GM23338 (cell line): ENCODE measurements around the gene PLA2G5. TPM values are rescaled to one million over a fixed set of nuclear protein-coding genes. Genes with fewer than 3 reads are reported as not detected.

Experiments used
- ATAC-seq: fragments of 200-7000 bp; cut with Tn5 transposase; 3 replicates; pipeline ENCODE4 v1.9.1; 2020
- DNase-seq: peaks from one replicate; pipeline ENCODE4 v3.0.0-alpha.2; 2015; ENCODE audit warnings: low spot score
- H2AFZ ChIP-seq: fragments of 200-600 bp; sonication (generic); 2 replicates; pipeline ENCODE4 v1.8.0; 2016; ENCODE audit warnings: antibody characterized with exemption, mild to moderate bottlenecking, moderate library complexity
- H3F3A ChIP-seq: fragments of 200-600 bp; sonication (generic); replicated peaks from 2 replicates; pipeline ENCODE4 v1.8.0; 2017; ENCODE audit warnings: antibody characterized with exemption, mixed run types, low read depth
- H3K27ac ChIP-seq: fragments of 200-600 bp; sonication (generic); 2 replicates; pipeline ENCODE4 v1.6.1; 2016; ENCODE audit warnings: low read depth
- H3K27me3 ChIP-seq: fragments of 200-600 bp; sonication (generic); 2 replicates; pipeline ENCODE4 v1.8.0; 2016; ENCODE audit warnings: mild to moderate bottlenecking, mixed run types, moderate library complexity; ENCODE audit not compliant: insufficient read depth
- H3K36me3 ChIP-seq: fragments of 200-600 bp; sonication (generic); 2 replicates; pipeline ENCODE4 v1.8.0; 2016; ENCODE audit warnings: mild to moderate bottlenecking; ENCODE audit not compliant: insufficient read depth
- H3K4me1 ChIP-seq: fragments of 200-600 bp; sonication (generic); 2 replicates; pipeline ENCODE4 v1.8.0; 2016; ENCODE audit warnings: mild to moderate bottlenecking, moderate library complexity; ENCODE audit not compliant: insufficient read depth
- H3K4me2 ChIP-seq: fragments of 200-600 bp; sonication (generic); 2 replicates; pipeline ENCODE4 v1.7.1; 2017; ENCODE audit warnings: mixed run types
- H3K4me3 ChIP-seq: fragments of 200-600 bp; sonication (generic); 2 replicates; pipeline ENCODE4 v1.6.1; 2016; ENCODE audit warnings: mixed run types
- H3K79me2 ChIP-seq: fragments of 200-600 bp; sonication (generic); replicated peaks from 2 replicates; pipeline ENCODE4 v1.8.0; 2017; ENCODE audit warnings: mild to moderate bottlenecking; ENCODE audit not compliant: insufficient read depth
- H3K9me2 ChIP-seq: fragments of 200-600 bp; sonication (generic); 2 replicates; pipeline ENCODE4 v1.8.0; 2017; ENCODE audit not compliant: insufficient read depth
- H4K20me1 ChIP-seq: fragments of 200-600 bp; sonication (generic); replicated peaks from 2 replicates; pipeline ENCODE4 v1.8.0; 2017; ENCODE audit warnings: mild to moderate bottlenecking; ENCODE audit not compliant: insufficient read depth
- H3K27ac Mint-ChIP-seq: 2 replicates; pipeline ENCODE4 v1.8.0; 2020; ENCODE audit warnings: inconsistent platforms, mild to moderate bottlenecking, moderate library complexity, mixed read lengths
- H3K27me3 Mint-ChIP-seq: 3 replicates; pipeline ENCODE4 v1.8.0; 2022; ENCODE audit warnings: low read depth, mild to moderate bottlenecking, moderate library complexity, mixed read lengths, inconsistent platforms; ENCODE audit not compliant: insufficient read depth, poor library complexity
- H3K36me3 Mint-ChIP-seq: 3 replicates; pipeline ENCODE4 v1.8.0; 2021; ENCODE audit warnings: low read depth, mild to moderate bottlenecking, inconsistent platforms, moderate library complexity, mixed read lengths
- H3K4me1 Mint-ChIP-seq: 3 replicates; pipeline ENCODE4 v1.8.0; 2020; ENCODE audit warnings: mild to moderate bottlenecking, inconsistent platforms, mixed read lengths
- H3K4me3 Mint-ChIP-seq: 3 replicates; pipeline ENCODE4 v1.8.0; 2021; ENCODE audit warnings: moderate library complexity, mild to moderate bottlenecking, inconsistent platforms, mixed read lengths
- H3K9me3 Mint-ChIP-seq: 3 replicates; pipeline ENCODE4 v1.8.0; 2020; ENCODE audit warnings: moderate library complexity, mild to moderate bottlenecking, inconsistent platforms, mixed read lengths
- CREB1 ChIP-seq: fragments of 250-450 bp; sonication (Bioruptor Pico); IDR thresholded peaks from 2 replicates; pipeline ENCODE4 v1.5.0; 2020; ENCODE audit warnings: low read depth, mild to moderate bottlenecking, moderate library complexity
- EZH2 ChIP-seq: fragments of 200-600 bp; sonication (generic); IDR thresholded peaks from one replicate; pipeline ENCODE4 v1.8.0; 2017; ENCODE audit warnings: antibody characterized with exemption, mild to moderate bottlenecking, low read depth; ENCODE audit not compliant: unreplicated experiment
- EZH2phosphoT487 ChIP-seq: fragments of 200-600 bp; sonication (generic); IDR thresholded peaks from one replicate; pipeline ENCODE4 v1.8.1; 2018; ENCODE audit warnings: antibody characterized with exemption; ENCODE audit not compliant: unreplicated experiment
- JUNB ChIP-seq: IDR thresholded peaks from one replicate; pipeline ENCODE4 v1.6.1; 2016; ENCODE audit warnings: antibody characterized with exemption; ENCODE audit not compliant: unreplicated experiment
- NANOG ChIP-seq: IDR thresholded peaks from 2 replicates; pipeline ENCODE4 v1.6.1; 2016; ENCODE audit warnings: antibody characterized with exemption, borderline replicate concordance
- STAT1 ChIP-seq: IDR thresholded peaks from one replicate; pipeline ENCODE4 v1.6.1; 2016; ENCODE audit warnings: antibody characterized with exemption; ENCODE audit not compliant: unreplicated experiment
- ZNF114 ChIP-seq: fragments of 250-450 bp; sonication (Bioruptor Pico); IDR thresholded peaks from 2 replicates; pipeline ENCODE4 v1.5.0; 2020; ENCODE audit warnings: mild to moderate bottlenecking, moderate library complexity
- ZNF331 ChIP-seq: fragments of 250-450 bp; sonication (Bioruptor Pico); IDR thresholded peaks from 2 replicates; pipeline ENCODE4 v1.5.0; 2020; ENCODE audit warnings: low read depth, mild to moderate bottlenecking, moderate library complexity
- polyA plus RNA-seq: library from polyadenylated mRNA; unstranded; fragments of >200 nt; fragmentation: Nextera tagmentation; extraction: Ambion mirVana; gene quantifications from 2 replicates; pipeline ENCODE4 v1.2.1, GENCODE V29; 2016
- total RNA-seq: library from RNA; depleted of rRNA; stranded (reverse); fragments of >200 nt; shearing (Covaris generic); gene quantifications from 2 replicates; pipeline ENCODE4 v1.2.3, GENCODE V29; 2014
- TF ChIP-seq, protein P1 (sequence below), 2 experiments: fragments of 200-600 bp in 1 of 2; sonication (generic) in 1 of 2; conservative IDR thresholded peaks; 2 replicates each; pipeline versions ENCODE4 v1.5.1 to v1.6.1; 2016 to 2017; ENCODE audit warnings: antibody characterized with exemption in 2 of 2, low read depth in 2 of 2, mild to moderate bottlenecking in 2 of 2, moderate library complexity in 1 of 2
- TF ChIP-seq, protein P2 (sequence below): IDR thresholded peaks from one replicate; pipeline ENCODE4 v1.6.1; 2018; ENCODE audit warnings: antibody characterized with exemption; ENCODE audit not compliant: unreplicated experiment
- TF ChIP-seq, protein P3 (sequence below): fragments of 250-450 bp; sonication (Bioruptor Pico); IDR thresholded peaks from 2 replicates; pipeline ENCODE4 v1.5.0; 2020; ENCODE audit warnings: mild to moderate bottlenecking, moderate library complexity
- TF ChIP-seq, protein P4 (sequence below): IDR thresholded peaks from 2 replicates; pipeline ENCODE4 v1.6.1; 2016; ENCODE audit warnings: antibody characterized with exemption

PLA2G5 gene
- total and polyA plus RNA-seq, 2 experiments from 2014 or later: not detected

DNA sequence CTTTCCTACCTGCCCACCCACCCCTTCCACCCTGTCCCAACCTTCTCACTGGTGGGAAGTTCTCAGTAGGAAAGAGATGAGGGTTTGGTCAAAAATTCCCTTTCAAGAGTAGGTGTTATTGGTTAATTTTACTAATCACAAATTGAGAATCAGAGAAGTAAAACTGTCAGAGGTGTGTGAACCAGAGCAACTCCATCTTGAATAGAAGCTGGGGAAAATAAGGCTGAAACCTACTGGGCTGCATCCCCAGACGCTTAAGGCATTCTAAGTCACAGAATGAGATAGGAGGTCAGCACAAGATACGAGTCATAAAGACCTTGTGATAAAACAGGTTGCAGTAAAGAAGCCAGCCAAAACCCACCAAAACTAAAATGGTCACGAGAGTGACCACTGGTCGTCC is 37.8 kb downstream of the PLA2G5 start:
- Histone ChIP-seq H3K9me2 (no peaks in the 10 kb centered on the region; the same call in 1 of the 2 replicates), H2AFZ (no peak overlapping the region), H3K27me3 (no peaks in the 10 kb centered on the region), H3K27ac (no peak overlapping the region), H3F3A (no peaks in the 10 kb centered on the region), H3K4me2 (no peak overlapping the region), H4K20me1 (no peaks in the 10 kb centered on the region), H3K36me3 (no peaks in the 10 kb centered on the region), H3K4me1 (no peaks in the 10 kb centered on the region; the same call in 1 of the 2 replicates), H3K4me3 (no peak overlapping the region), H3K79me2 (no peaks in the 10 kb centered on the region)
- H3K4me3 Mint-ChIP-seq: no peak overlapping the region
- H3K36me3 Mint-ChIP-seq: peaks cover 9% of the 10 kb centered on the region; the same call in 2 of the 3 replicates
- no peak overlapping the region for H3K27ac Mint-ChIP-seq
- TF ChIP-seq, protein P1, sequence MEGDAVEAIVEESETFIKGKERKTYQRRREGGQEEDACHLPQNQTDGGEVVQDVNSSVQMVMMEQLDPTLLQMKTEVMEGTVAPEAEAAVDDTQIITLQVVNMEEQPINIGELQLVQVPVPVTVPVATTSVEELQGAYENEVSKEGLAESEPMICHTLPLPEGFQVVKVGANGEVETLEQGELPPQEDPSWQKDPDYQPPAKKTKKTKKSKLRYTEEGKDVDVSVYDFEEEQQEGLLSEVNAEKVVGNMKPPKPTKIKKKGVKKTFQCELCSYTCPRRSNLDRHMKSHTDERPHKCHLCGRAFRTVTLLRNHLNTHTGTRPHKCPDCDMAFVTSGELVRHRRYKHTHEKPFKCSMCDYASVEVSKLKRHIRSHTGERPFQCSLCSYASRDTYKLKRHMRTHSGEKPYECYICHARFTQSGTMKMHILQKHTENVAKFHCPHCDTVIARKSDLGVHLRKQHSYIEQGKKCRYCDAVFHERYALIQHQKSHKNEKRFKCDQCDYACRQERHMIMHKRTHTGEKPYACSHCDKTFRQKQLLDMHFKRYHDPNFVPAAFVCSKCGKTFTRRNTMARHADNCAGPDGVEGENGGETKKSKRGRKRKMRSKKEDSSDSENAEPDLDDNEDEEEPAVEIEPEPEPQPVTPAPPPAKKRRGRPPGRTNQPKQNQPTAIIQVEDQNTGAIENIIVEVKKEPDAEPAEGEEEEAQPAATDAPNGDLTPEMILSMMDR (conservative IDR thresholded peaks at IDR 0.05; ENCODE audit: low read depth in 2 of 2): no peak
- TF ChIP-seq CREB1 (CRISPR knock-in tag): no peak
- TF ChIP-seq, protein P2, sequence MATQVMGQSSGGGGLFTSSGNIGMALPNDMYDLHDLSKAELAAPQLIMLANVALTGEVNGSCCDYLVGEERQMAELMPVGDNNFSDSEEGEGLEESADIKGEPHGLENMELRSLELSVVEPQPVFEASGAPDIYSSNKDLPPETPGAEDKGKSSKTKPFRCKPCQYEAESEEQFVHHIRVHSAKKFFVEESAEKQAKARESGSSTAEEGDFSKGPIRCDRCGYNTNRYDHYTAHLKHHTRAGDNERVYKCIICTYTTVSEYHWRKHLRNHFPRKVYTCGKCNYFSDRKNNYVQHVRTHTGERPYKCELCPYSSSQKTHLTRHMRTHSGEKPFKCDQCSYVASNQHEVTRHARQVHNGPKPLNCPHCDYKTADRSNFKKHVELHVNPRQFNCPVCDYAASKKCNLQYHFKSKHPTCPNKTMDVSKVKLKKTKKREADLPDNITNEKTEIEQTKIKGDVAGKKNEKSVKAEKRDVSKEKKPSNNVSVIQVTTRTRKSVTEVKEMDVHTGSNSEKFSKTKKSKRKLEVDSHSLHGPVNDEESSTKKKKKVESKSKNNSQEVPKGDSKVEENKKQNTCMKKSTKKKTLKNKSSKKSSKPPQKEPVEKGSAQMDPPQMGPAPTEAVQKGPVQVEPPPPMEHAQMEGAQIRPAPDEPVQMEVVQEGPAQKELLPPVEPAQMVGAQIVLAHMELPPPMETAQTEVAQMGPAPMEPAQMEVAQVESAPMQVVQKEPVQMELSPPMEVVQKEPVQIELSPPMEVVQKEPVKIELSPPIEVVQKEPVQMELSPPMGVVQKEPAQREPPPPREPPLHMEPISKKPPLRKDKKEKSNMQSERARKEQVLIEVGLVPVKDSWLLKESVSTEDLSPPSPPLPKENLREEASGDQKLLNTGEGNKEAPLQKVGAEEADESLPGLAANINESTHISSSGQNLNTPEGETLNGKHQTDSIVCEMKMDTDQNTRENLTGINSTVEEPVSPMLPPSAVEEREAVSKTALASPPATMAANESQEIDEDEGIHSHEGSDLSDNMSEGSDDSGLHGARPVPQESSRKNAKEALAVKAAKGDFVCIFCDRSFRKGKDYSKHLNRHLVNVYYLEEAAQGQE: no peak
- TF ChIP-seq ZNF331 (CRISPR knock-in tag): no peak
- TF ChIP-seq, protein P3, sequence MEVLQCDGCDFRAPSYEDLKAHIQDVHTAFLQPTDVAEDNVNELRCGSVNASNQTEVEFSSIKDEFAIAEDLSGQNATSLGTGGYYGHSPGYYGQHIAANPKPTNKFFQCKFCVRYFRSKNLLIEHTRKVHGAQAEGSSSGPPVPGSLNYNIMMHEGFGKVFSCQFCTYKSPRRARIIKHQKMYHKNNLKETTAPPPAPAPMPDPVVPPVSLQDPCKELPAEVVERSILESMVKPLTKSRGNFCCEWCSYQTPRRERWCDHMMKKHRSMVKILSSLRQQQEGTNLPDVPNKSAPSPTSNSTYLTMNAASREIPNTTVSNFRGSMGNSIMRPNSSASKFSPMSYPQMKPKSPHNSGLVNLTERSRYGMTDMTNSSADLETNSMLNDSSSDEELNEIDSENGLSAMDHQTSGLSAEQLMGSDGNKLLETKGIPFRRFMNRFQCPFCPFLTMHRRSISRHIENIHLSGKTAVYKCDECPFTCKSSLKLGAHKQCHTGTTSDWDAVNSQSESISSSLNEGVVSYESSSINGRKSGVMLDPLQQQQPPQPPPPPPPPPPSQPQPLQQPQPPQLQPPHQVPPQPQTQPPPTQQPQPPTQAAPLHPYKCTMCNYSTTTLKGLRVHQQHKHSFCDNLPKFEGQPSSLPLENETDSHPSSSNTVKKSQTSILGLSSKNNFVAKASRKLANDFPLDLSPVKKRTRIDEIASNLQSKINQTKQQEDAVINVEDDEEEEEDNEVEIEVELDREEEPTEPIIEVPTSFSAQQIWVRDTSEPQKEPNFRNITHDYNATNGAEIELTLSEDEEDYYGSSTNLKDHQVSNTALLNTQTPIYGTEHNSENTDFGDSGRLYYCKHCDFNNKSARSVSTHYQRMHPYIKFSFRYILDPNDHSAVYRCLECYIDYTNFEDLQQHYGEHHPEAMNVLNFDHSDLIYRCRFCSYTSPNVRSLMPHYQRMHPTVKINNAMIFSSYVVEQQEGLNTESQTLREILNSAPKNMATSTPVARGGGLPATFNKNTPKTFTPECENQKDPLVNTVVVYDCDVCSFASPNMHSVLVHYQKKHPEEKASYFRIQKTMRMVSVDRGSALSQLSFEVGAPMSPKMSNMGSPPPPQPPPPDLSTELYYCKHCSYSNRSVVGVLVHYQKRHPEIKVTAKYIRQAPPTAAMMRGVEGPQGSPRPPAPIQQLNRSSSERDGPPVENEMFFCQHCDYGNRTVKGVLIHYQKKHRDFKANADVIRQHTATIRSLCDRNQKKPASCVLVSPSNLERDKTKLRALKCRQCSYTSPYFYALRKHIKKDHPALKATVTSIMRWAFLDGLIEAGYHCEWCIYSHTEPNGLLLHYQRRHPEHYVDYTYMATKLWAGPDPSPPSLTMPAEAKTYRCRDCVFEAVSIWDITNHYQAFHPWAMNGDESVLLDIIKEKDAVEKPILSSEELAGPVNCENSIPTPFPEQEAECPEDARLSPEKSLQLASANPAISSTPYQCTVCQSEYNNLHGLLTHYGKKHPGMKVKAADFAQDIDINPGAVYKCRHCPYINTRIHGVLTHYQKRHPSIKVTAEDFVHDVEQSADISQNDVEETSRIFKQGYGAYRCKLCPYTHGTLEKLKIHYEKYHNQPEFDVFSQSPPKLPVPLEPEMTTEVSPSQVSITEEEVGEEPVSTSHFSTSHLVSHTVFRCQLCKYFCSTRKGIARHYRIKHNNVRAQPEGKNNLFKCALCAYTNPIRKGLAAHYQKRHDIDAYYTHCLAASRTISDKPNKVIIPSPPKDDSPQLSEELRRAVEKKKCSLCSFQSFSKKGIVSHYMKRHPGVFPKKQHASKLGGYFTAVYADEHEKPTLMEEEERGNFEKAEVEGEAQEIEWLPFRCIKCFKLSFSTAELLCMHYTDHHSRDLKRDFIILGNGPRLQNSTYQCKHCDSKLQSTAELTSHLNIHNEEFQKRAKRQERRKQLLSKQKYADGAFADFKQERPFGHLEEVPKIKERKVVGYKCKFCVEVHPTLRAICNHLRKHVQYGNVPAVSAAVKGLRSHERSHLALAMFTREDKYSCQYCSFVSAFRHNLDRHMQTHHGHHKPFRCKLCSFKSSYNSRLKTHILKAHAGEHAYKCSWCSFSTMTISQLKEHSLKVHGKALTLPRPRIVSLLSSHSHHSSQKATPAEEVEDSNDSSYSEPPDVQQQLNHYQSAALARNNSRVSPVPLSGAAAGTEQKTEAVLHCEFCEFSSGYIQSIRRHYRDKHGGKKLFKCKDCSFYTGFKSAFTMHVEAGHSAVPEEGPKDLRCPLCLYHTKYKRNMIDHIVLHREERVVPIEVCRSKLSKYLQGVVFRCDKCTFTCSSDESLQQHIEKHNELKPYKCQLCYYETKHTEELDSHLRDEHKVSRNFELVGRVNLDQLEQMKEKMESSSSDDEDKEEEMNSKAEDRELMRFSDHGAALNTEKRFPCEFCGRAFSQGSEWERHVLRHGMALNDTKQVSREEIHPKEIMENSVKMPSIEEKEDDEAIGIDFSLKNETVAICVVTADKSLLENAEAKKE (CRISPR knock-in tag): no peak
- TF ChIP-seq NANOG: no peak
- TF ChIP-seq STAT1: no peak
- no peak for TF ChIP-seq ZNF114 (CRISPR knock-in tag)
- no peak for TF ChIP-seq JUNB
- TF ChIP-seq, protein P4, sequence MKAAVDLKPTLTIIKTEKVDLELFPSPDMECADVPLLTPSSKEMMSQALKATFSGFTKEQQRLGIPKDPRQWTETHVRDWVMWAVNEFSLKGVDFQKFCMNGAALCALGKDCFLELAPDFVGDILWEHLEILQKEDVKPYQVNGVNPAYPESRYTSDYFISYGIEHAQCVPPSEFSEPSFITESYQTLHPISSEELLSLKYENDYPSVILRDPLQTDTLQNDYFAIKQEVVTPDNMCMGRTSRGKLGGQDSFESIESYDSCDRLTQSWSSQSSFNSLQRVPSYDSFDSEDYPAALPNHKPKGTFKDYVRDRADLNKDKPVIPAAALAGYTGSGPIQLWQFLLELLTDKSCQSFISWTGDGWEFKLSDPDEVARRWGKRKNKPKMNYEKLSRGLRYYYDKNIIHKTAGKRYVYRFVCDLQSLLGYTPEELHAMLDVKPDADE: no peak
- TF ChIP-seq EZH2phosphoT487: no peak
- TF ChIP-seq EZH2: no peak
- H3K27me3 Mint-ChIP-seq: no peaks in the 10 kb centered on the region
- DNase-seq: no peak
- H3K4me1 Mint-ChIP-seq: peaks cover 14% of the 10 kb centered on the region
- no peak for ATAC-seq
- H3K9me3 Mint-ChIP-seq: peaks cover 15% of the 10 kb centered on the region
